ENCODE data around the gene USP9Y. TPM values are rescaled to one million over a fixed set of nuclear protein-coding genes. Genes with fewer than 3 reads are reported as not detected.

Gene USP9Y
- total RNA-seq, 4 donors from 2014 or later: 0.07 to 35.6 (median 32.7) TPM; not detected in 1

- no peaks in the 10 kb centered on the region for H3K4me1 ChIP-seq
- 97% methylated on average over 3 of the region's 3 CpGs; no CpG with 5 or more reads in 1 of the 2 donors for WGBS, 2 donors (ENCODE audit: low coverage in 1 of 2)
- peaks cover 0 to 31% of the 10 kb centered on the region in 2 donors for H3K36me3 ChIP-seq
- ATAC-seq: no peak
- H3K4me3 ChIP-seq: no peak overlapping the region
- H3K9me3 ChIP-seq: no peaks in the 10 kb centered on the region
- TF ChIP-seq POLR2AphosphoS5 (IDR thresholded peaks at IDR 0.05) (no peak), POLR2A (IDR thresholded peaks at IDR 0.05) (no peak)
- H3K27me3 ChIP-seq: no peaks in the 10 kb centered on the region
- H3K27ac ChIP-seq: no peak overlapping the region
Observed at GRCh38 chrY:12833284-12833683, 132.3 kb downstream of the USP9Y start.

GRCh38 chrY:12837550-12837949 lies 136.5 kb downstream of the USP9Y start:
- no peak for TF ChIP-seq POLR2AphosphoS5 (IDR thresholded peaks at IDR 0.05)
- no peak for TF ChIP-seq EP300 (IDR thresholded peaks at IDR 0.05)
- no peak for TF ChIP-seq CTCF (IDR thresholded peaks at IDR 0.05)
- no peak for TF ChIP-seq POLR2A (IDR thresholded peaks at IDR 0.05)
- Histone ChIP-seq H3K27me3 (no peaks in the 10 kb centered on the region), H3K27ac (no peak overlapping the region), H3K4me1 (no peaks in the 10 kb centered on the region), H3K36me3 (peaks cover 0 to 47% of the 10 kb centered on the region in 2 donors), H3K9me3 (no peaks in the 10 kb centered on the region), H3K4me3 (no peak overlapping the region)
- 83% methylated on average over 1 of the region's 2 CpGs; no CpG with 5 or more reads in 1 of the 2 donors for WGBS, 2 donors (ENCODE audit: low coverage in 1 of 2)
- no peak for ATAC-seq

- no peak for ATAC-seq
- 75% methylated on average over 2 of the region's 2 CpGs; no CpG with 5 or more reads in 1 of the 2 donors for WGBS, 2 donors (ENCODE audit: low coverage in 1 of 2)
- Histone ChIP-seq H3K4me3 (no peak overlapping the region), H3K9me3 (no peaks in the 10 kb centered on the region), H3K27me3 (no peaks in the 10 kb centered on the region), H3K4me1 (no peaks in the 10 kb centered on the region), H3K36me3 (peaks cover 0 to 44% of the 10 kb centered on the region in 2 donors), H3K27ac (no peak overlapping the region)
- TF ChIP-seq POLR2AphosphoS5 (IDR thresholded peaks at IDR 0.05) (no peak), CTCF (IDR thresholded peaks at IDR 0.05) (no peak), POLR2A (IDR thresholded peaks at IDR 0.05) (no peak), EP300 (IDR thresholded peaks at IDR 0.05) (no peak)
Observed at GRCh38 chrY:12841368-12841767, 140.3 kb downstream of the USP9Y start.

- no peak overlapping the region for H3K27ac ChIP-seq
- peaks cover 0 to 34% of the 10 kb centered on the region in 2 donors for H3K36me3 ChIP-seq
- WGBS, 2 donors (ENCODE audit: low coverage in 1 of 2): 93% methylated on average over 3 of the region's 3 CpGs; no CpG with 5 or more reads in 1 of the 2 donors
- no peaks in the 10 kb centered on the region for H3K9me3 ChIP-seq
- no peaks in the 10 kb centered on the region for H3K4me1 ChIP-seq
- TF ChIP-seq EP300 (IDR thresholded peaks at IDR 0.05) (no peak), POLR2AphosphoS5 (IDR thresholded peaks at IDR 0.05) (no peak), POLR2A (IDR thresholded peaks at IDR 0.05) (no peak), CTCF (IDR thresholded peaks at IDR 0.05) (no peak)
- no peaks in the 10 kb centered on the region for H3K27me3 ChIP-seq
- no peak overlapping the region for H3K4me3 ChIP-seq
- no peak for ATAC-seq
Observed at GRCh38 chrY:12846793-12847192, 145.8 kb downstream of the USP9Y start.

- H3K36me3 ChIP-seq: peaks cover 0 to 66% of the 10 kb centered on the region in 2 donors
- H3K4me3 ChIP-seq: no peak overlapping the region
- H3K4me1 ChIP-seq: no peaks in the 10 kb centered on the region
- TF ChIP-seq POLR2AphosphoS5 (IDR thresholded peaks at IDR 0.05): no peak
- TF ChIP-seq CTCF (IDR thresholded peaks at IDR 0.05): no peak
- no peak for TF ChIP-seq POLR2A (IDR thresholded peaks at IDR 0.05)
- no peak for TF ChIP-seq EP300 (IDR thresholded peaks at IDR 0.05)
- H3K27me3 ChIP-seq: no peaks in the 10 kb centered on the region
- no peak overlapping the region for H3K27ac ChIP-seq
- ATAC-seq: no peak
- H3K9me3 ChIP-seq: no peaks in the 10 kb centered on the region
Observed at GRCh38 chrY:12855791-12856275, 154.8 kb downstream of the USP9Y start.

Measured in gastroesophageal sphincter (tissue), 4 donors.